SK-N-SH treated with all-trans-retinoic acid at 6 μM for 48 hours (cell line): Measurements from ENCODE around the gene KIF14.
"Not testable (repeated sequence)": the region's sequence is repeated elsewhere in the genome, so short reads cannot be mapped to it uniquely, and the experiment has no call there.

Source experiments
- ATAC-seq: fragments of 200-7000 bp; cut with Tn5 transposase; 3 replicates; pipeline ENCODE4 v1.9.1; 2020; ENCODE audit warnings: mild to moderate bottlenecking, moderate library complexity
- ARNTL ChIP-seq: fragments of 450-650 bp; formaldehyde crosslinking; IDR thresholded peaks from 2 replicates; pipeline ENCODE4 v1.5.0; 2020; ENCODE audit warnings: low read depth, mild to moderate bottlenecking, moderate library complexity, borderline replicate concordance
- BACH2 ChIP-seq: fragments of 250-450 bp; sonication (Bioruptor Pico); IDR thresholded peaks from 2 replicates; pipeline ENCODE4 v1.9.0; 2021; ENCODE audit warnings: mild to moderate bottlenecking, borderline replicate concordance
- CREB5 ChIP-seq: fragments of 250-450 bp; sonication (Bioruptor Pico); IDR thresholded peaks from 2 replicates; pipeline ENCODE4 v1.5.1; 2020; ENCODE audit warnings: low read depth, mild to moderate bottlenecking, moderate library complexity
- CSDC2 ChIP-seq: fragments of 250-450 bp; sonication (Bioruptor Pico); IDR thresholded peaks from 2 replicates; pipeline ENCODE4 v1.5.0; 2020; ENCODE audit warnings: mild to moderate bottlenecking, moderate library complexity
- ESRRG ChIP-seq: fragments of 250-450 bp; sonication (Bioruptor Pico); IDR thresholded peaks from 2 replicates; pipeline ENCODE4 v1.6.1; 2021; ENCODE audit warnings: mild to moderate bottlenecking
- GLIS3 ChIP-seq: fragments of 250-450 bp; sonication (Bioruptor Pico); IDR thresholded peaks from 2 replicates; pipeline ENCODE4 v1.5.0; 2020; ENCODE audit warnings: mild to moderate bottlenecking, moderate library complexity
- ISL1 ChIP-seq: fragments of 250-450 bp; sonication (Bioruptor Pico); IDR thresholded peaks from 2 replicates; pipeline ENCODE4 v2.1.2; 2022; ENCODE audit warnings: mild to moderate bottlenecking, moderate library complexity
- OSR1 ChIP-seq: fragments of 250-450 bp; sonication (Bioruptor Pico); IDR thresholded peaks from 2 replicates; pipeline ENCODE4 v1.8.0; 2022; ENCODE audit warnings: moderate library complexity, mild to moderate bottlenecking, inconsistent platforms
- POU6F1 ChIP-seq: fragments of 250-450 bp; sonication (Bioruptor Pico); IDR thresholded peaks from 2 replicates; pipeline ENCODE4 v1.8.0; 2021; ENCODE audit warnings: low read depth, mild to moderate bottlenecking, moderate library complexity, borderline replicate concordance
- PPARA ChIP-seq: fragments of 250-450 bp; sonication (Bioruptor Pico); IDR thresholded peaks from 2 replicates; pipeline ENCODE4 v1.5.0; 2020; ENCODE audit warnings: mild to moderate bottlenecking, borderline replicate concordance
- SNAI2 ChIP-seq: fragments of 250-450 bp; sonication (Bioruptor Pico); IDR thresholded peaks from 2 replicates; pipeline ENCODE4 v1.5.0; 2020; ENCODE audit warnings: mild to moderate bottlenecking, moderate library complexity
- TCF4 ChIP-seq: fragments of 250-450 bp; sonication (Bioruptor Pico); IDR thresholded peaks from 2 replicates; pipeline ENCODE4 v1.8.0; 2021; ENCODE audit warnings: mild to moderate bottlenecking, moderate library complexity, borderline replicate concordance
- TOX ChIP-seq: fragments of 250-450 bp; sonication (Bioruptor Pico); IDR thresholded peaks from 2 replicates; pipeline ENCODE4 v1.8.0; 2021; ENCODE audit warnings: mild to moderate bottlenecking, moderate library complexity, borderline replicate concordance
- ZC3H10 ChIP-seq: fragments of 250-450 bp; sonication (Bioruptor Pico); IDR thresholded peaks from 2 replicates; pipeline ENCODE4 v1.5.1; 2021; ENCODE audit warnings: mild to moderate bottlenecking, moderate library complexity
- ZFP30 ChIP-seq: fragments of 450-650 bp; formaldehyde crosslinking; IDR thresholded peaks from 2 replicates; pipeline ENCODE4 v1.5.0; 2022; ENCODE audit warnings: mild to moderate bottlenecking, moderate library complexity
- ZNF565 ChIP-seq: fragments of 450-650 bp; formaldehyde crosslinking; conservative IDR thresholded peaks from 2 replicates; pipeline ENCODE4 v1.5.0; 2020; ENCODE audit warnings: low read depth, mild to moderate bottlenecking, moderate library complexity
- ZNF70 ChIP-seq: fragments of 450-650 bp; formaldehyde crosslinking; IDR thresholded peaks from 2 replicates; pipeline ENCODE4 v1.5.0; 2020; ENCODE audit warnings: mild to moderate bottlenecking, moderate library complexity
- ZNF8 ChIP-seq: fragments of 450-650 bp; formaldehyde crosslinking; IDR thresholded peaks from 2 replicates; pipeline ENCODE4 v1.5.0; 2020; ENCODE audit warnings: mild to moderate bottlenecking, moderate library complexity
- TF ChIP-seq, protein P1 (sequence below): fragments of 250-450 bp; sonication (Bioruptor Pico); IDR thresholded peaks from 2 replicates; pipeline ENCODE4 v1.5.0; 2020; ENCODE audit warnings: mild to moderate bottlenecking, moderate library complexity

Gene KIF14

GRCh38 chr1:200527670-200528069 is 92.9 kb downstream of the KIF14 start (continued):
- TF ChIP-seq ZC3H10 (CRISPR knock-in tag), result no peak
- no peak for TF ChIP-seq ARNTL
- no peak for TF ChIP-seq OSR1

DNA sequence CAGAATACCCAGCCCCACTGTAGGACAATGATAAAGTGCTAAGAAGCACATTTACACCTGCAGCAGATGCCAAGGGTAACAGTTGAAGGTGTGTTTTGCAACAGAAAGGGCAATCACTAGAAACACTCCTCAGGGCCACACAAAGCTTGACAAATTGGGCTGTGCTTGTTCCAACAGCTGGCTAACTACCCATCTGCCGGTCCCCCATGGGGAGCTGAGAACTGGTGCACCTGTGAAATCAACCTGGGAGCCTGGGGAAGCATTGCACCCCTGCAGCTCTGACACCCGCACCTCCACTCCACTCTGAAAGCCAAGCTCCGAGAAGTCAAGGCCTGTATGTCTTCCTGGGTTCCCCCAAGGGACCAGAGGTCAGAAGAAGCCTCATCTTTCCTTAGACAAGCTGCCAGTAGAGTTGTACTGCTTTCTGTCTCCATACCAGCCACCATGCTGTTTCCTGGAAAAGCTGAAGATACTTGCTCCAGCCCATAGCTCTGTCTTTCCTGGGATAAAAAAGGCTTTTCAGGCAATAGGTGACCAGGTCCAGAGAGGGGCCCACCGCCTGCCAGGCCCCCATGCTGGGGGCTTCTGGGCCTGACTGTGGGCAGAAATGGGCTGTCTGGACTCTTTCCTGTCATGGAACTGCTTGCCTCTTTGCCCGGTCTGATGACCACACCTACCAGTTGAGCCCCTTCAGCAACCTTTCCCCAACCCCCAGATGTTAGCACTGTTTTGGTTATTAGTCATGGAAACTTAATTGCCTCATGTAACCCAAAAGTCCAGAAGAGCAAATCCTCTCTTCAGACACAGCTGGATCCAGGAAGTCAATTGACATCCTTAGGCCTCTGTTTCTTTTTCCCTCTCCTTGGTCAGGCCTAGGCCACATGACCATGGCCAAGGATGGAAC is 93.6 kb downstream of the KIF14 start:
- TF ChIP-seq, protein P1, sequence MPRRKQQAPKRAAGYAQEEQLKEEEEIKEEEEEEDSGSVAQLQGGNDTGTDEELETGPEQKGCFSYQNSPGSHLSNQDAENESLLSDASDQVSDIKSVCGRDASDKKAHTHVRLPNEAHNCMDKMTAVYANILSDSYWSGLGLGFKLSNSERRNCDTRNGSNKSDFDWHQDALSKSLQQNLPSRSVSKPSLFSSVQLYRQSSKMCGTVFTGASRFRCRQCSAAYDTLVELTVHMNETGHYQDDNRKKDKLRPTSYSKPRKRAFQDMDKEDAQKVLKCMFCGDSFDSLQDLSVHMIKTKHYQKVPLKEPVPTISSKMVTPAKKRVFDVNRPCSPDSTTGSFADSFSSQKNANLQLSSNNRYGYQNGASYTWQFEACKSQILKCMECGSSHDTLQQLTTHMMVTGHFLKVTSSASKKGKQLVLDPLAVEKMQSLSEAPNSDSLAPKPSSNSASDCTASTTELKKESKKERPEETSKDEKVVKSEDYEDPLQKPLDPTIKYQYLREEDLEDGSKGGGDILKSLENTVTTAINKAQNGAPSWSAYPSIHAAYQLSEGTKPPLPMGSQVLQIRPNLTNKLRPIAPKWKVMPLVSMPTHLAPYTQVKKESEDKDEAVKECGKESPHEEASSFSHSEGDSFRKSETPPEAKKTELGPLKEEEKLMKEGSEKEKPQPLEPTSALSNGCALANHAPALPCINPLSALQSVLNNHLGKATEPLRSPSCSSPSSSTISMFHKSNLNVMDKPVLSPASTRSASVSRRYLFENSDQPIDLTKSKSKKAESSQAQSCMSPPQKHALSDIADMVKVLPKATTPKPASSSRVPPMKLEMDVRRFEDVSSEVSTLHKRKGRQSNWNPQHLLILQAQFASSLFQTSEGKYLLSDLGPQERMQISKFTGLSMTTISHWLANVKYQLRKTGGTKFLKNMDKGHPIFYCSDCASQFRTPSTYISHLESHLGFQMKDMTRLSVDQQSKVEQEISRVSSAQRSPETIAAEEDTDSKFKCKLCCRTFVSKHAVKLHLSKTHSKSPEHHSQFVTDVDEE (CRISPR knock-in tag), result no peak
- TF ChIP-seq CREB5 (CRISPR knock-in tag) (no peak), POU6F1 (CRISPR knock-in tag) (no peak), ESRRG (CRISPR knock-in tag) (no peak), TOX (no peak), TCF4 (CRISPR knock-in tag) (no peak), ZNF8 (CRISPR knock-in tag) (no peak), ARNTL (no peak), ZNF70 (CRISPR knock-in tag) (no peak), SNAI2 (CRISPR knock-in tag) (no peak), PPARA (no peak), BACH2 (CRISPR knock-in tag) (no peak), ZNF565 (CRISPR knock-in tag) (no peak), ZC3H10 (CRISPR knock-in tag) (no peak), CSDC2 (CRISPR knock-in tag) (no peak), ZFP30 (CRISPR knock-in tag) (no peak), OSR1 (no peak), ISL1 (CRISPR knock-in tag) (no peak)
- no peak for ATAC-seq

DNA sequence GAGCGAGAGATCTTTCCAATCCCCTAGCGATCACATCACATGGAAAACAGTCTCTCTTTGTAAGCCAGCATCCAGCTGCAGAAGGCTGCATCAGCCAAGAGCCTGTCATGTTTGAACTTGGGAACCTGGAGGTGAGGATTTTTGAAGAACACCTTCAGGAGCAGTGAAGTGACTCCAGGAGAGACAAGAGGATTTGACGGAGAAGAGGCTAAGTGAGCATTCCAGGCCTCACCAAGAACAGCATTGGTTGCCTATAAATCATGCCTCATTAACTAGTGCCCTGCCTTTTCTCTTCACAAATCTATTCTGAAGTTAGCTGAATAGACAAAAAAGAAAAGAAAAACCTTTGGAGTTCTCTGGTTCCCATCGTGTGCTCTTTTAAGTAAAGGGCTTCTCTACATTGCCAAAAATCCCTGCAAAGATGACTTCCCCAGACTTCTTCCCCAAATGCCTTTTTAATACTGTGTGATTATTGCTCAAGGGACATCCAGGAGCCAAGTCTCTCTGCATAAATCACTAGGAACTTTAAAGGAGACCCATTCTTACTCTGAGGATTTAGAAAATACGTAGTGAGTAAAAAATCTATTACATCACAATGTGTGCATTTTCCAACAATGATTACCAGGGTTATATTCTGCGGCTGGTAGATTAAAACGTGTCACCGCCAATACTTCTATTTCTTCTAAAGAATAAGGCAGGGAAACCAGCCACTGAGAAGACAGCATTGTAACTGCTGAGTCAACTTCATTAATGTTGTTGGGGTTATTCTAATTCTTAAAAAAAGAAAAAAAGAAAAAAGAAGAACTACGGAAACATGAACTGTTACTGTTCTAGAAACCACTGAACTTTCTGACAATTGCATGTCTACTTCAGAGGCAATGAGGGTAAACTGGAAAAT is 95.2 kb downstream of the KIF14 start:
- no peak; the same call in 1 of the 2 replicates for TF ChIP-seq ZC3H10 (CRISPR knock-in tag)
- peak; percentile 47; the same call in 2 of the 3 replicates for ATAC-seq

- ATAC-seq, result not testable (repeated sequence)
Observed at GRCh38 chr1:200524551-200524950, 96.0 kb downstream of the KIF14 start.

GRCh38 chr1:200524092-200524491 is 96.5 kb downstream of the KIF14 start:
- TF ChIP-seq TCF4 (CRISPR knock-in tag) (no peak), ZC3H10 (CRISPR knock-in tag) (no peak)
- no peak for ATAC-seq

DNA sequence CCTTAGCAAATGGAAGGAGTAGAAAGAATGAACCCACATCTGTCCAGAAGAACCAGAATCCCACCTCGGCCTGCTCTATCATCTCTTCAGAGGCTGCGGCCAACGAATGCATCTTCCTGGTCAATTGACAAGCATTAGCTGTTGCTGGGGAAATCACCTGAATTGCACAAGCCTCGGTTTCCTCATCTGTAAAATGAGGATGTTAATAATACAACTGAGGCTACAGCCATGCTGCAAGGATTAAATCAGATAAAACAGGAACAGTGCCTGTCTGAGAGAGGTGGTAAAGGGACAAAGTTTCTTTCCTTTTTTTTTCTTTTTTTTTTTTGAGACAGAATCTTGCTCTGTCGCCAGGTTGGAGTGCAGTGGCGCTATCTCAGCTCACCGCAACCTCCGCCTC is 99.8 kb downstream of the KIF14 start:
- no peak for ATAC-seq

More for the DNA sequence above, 99.8 kb downstream of the KIF14 start:
- TF ChIP-seq CREB5 (CRISPR knock-in tag) (no peak), ESRRG (CRISPR knock-in tag) (no peak), GLIS3 (no peak), ZNF8 (CRISPR knock-in tag) (no peak)
